NB4 (cell line): ENCODE measurements around the gene FZR1.

Experiments
- DNase-seq: peaks from one replicate; pipeline ENCODE4 v3.0.0; 2010; ENCODE audit warnings: low read depth
- H3K4me3 ChIP-seq: one replicate; pipeline ENCODE4 v1.5.1; 2011; ENCODE audit warnings: mild to moderate bottlenecking, low read depth, low read length, moderate library complexity
- CTCF ChIP-seq: IDR thresholded peaks from one replicate; pipeline ENCODE4 v1.5.1; 2012; ENCODE audit warnings: low read depth, low read length
- MAX ChIP-seq: IDR thresholded peaks from 2 replicates; pipeline ENCODE4 v1.6.1; 2011; ENCODE audit warnings: low read depth, low read length
- MYC ChIP-seq: IDR thresholded peaks from 2 replicates; pipeline ENCODE4 v1.6.1; 2011; ENCODE audit warnings: low read depth, low read length
- POLR2A ChIP-seq: IDR thresholded peaks from 2 replicates; pipeline ENCODE4 v1.6.1; 2011; ENCODE audit warnings: mild to moderate bottlenecking; ENCODE audit not compliant: insufficient read length; ENCODE audit errors: extremely low read depth

FZR1 gene

GRCh38 chr19:3533033-3533432 is 26.9 kb downstream of the FZR1 start:
- TF ChIP-seq CTCF (no peak), MAX (no peak), POLR2A (no peak), MYC (no peak)
- no peak for DNase-seq
- no peak overlapping the region for H3K4me3 ChIP-seq

- TF ChIP-seq MAX (no peak), CTCF (no peak)
- H3K4me3 ChIP-seq = no peak overlapping the region
- DNase-seq = no peak
These were observed 27.6 kb downstream of the FZR1 start for GRCh38 chr19:3533563-3534216.

DNA sequence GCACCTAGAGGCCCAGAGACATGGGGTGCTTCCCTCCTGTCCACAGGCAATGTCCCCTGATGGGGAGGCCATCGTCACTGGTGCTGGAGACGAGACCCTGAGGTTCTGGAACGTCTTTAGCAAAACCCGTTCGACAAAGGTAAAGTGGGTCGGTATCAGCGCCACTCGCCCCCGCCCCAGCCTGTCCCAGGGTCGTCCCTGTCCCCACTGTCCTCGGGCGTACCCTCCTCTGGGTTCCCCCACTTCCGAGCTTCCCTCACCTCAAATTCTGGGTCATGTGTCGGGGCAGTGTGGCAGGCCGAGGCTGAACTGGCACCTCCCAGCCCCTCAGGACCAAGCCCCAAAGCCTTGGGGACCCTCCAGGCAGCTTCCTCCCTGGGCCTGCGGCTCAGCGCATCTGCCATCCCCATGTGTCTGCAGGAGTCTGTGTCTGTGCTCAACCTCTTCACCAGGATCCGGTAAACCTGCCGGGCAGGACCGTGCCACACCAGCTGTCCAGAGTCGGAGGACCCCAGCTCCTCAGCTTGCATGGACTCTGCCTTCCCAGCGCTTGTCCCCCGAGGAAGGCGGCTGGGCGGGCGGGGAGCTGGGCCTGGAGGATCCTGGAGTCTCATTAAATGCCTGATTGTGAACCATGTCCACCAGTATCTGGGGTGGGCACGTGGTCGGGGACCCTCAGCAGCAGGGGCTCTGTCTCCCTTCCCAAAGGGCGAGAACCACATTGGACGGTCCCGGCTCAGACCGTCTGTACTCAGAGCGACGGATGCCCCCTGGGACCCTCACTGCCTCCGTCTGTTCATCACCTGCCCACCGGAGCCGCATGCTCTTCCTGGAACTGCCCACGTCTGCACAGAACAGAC is 28.5 kb downstream of the FZR1 start:
- no peak for DNase-seq
- TF ChIP-seq POLR2A (no peak), CTCF (no peak), MYC (no peak), MAX (no peak)
- no peak overlapping the region for H3K4me3 ChIP-seq

GRCh38 chr19:3535235-3535535 is 29.1 kb downstream of the FZR1 start:
- no peak overlapping the region for H3K4me3 ChIP-seq
- TF ChIP-seq CTCF = no peak
- no peak for TF ChIP-seq POLR2A
- TF ChIP-seq MYC = no peak
- TF ChIP-seq MAX = no peak
- DNase-seq = no peak

- DNase-seq = no peak
- TF ChIP-seq POLR2A = no peak
- TF ChIP-seq MAX = no peak
- no peak for TF ChIP-seq MYC
- no peak for TF ChIP-seq CTCF
These were observed 29.5 kb downstream of the FZR1 start for GRCh38 chr19:3535563-3535965.

More at GRCh38 chr19:3535563-3535965, 29.5 kb downstream of the FZR1 start:
- no peak overlapping the region for H3K4me3 ChIP-seq
